Stimulated activated CD8-positive, alpha-beta memory T cell treated with anti-CD3 and anti-CD28 coated beads, Interleukin-7, amount 100 ng/mL, for 4 hours (primary cell): Measurements from ENCODE around the gene DPYD.

Source experiments
- DNase-seq, 2 donors: peaks; one replicate each; pipeline ENCODE4 v3.0.0-alpha.2; 2020; ENCODE audit warnings: low read depth in 2 of 2

Gene DPYD

GRCh38 chr1:97202481-97203380, 718.1 kb downstream of the DPYD start:
- no peak for DNase-seq

GRCh38 chr1:97201641-97202040, 719.2 kb downstream of the DPYD start:
- DNase-seq, result no peak

GRCh38 chr1:97200595-97200994, 720.2 kb downstream of the DPYD start:
- DNase-seq, result no peak

GRCh38 chr1:97196825-97197516, 723.9 kb downstream of the DPYD start:
- DNase-seq, result no peak

GRCh38 chr1:97192872-97193572, 727.8 kb downstream of the DPYD start:
- DNase-seq, result no peak

- DNase-seq, result no peak
Measured at GRCh38 chr1:97190326-97190725, 730.5 kb downstream of the DPYD start.

GRCh38 chr1:97186381-97186780, 734.5 kb downstream of the DPYD start:
- no peak for DNase-seq

GRCh38 chr1:97174039-97174704, 746.7 kb downstream of the DPYD start:
- DNase-seq, result no peak

GRCh38 chr1:97170300-97170699, 750.5 kb downstream of the DPYD start:
- DNase-seq, result no peak

GRCh38 chr1:97168056-97168455, 752.8 kb downstream of the DPYD start:
- no peak for DNase-seq

GRCh38 chr1:97167246-97167645, 753.6 kb downstream of the DPYD start:
- no peak for DNase-seq

GRCh38 chr1:97166626-97167025, 754.2 kb downstream of the DPYD start:
- DNase-seq, result no peak

GRCh38 chr1:97164276-97164639, 756.6 kb downstream of the DPYD start:
- DNase-seq, result no peak

GRCh38 chr1:97163591-97164275, 757.1 kb downstream of the DPYD start:
- DNase-seq, result no peak

- DNase-seq, result no peak
Measured at GRCh38 chr1:97160818-97161217, 760.0 kb downstream of the DPYD start.

- DNase-seq, result no peak
Measured at GRCh38 chr1:97159342-97159741, 761.5 kb downstream of the DPYD start.

- no peak for DNase-seq
Measured at GRCh38 chr1:97158691-97159096, 762.1 kb downstream of the DPYD start.

- no peak for DNase-seq
Measured at GRCh38 chr1:97157991-97158390, 762.8 kb downstream of the DPYD start.

- DNase-seq, result no peak
Measured at GRCh38 chr1:97151651-97152050, 769.2 kb downstream of the DPYD start.

GRCh38 chr1:97145321-97145956, 775.4 kb downstream of the DPYD start:
- DNase-seq, result no peak

GRCh38 chr1:97144527-97144926, 776.3 kb downstream of the DPYD start:
- DNase-seq, result no peak
